HG03575 (cell line): Measurements from ENCODE around the gene NDUFA3.

Experiments
- ATAC-seq: cut with Tn5 transposase; IDR thresholded peaks from one replicate; pipeline ENCODE4 v1.9.1; 2021; ENCODE audit not compliant: unreplicated experiment, insufficient number of reproducible peaks, low FRiP score; ENCODE audit errors: extremely low read depth

NDUFA3 gene

DNA sequence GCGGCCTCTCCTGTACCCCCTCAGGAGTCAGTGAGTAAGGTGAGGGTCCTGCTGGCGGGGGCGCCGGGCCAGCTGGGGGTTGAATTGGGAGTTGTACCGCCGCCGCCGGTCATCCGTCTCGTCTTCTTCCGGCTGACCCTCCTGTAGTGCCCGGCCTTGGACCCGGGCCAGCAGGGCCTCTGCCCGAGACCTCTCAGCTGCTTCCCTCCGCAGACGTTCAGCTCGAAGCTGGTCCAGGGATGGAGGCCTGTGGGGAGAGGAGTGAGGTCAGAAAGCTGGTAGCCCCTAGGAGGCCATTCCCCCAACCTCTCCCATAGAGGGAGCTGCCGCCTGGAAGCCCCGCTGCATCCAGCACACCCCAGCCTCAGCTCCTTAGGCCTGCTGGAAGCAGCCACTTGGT is 53.0 kb downstream of the NDUFA3 start:
- no peak for ATAC-seq

DNA sequence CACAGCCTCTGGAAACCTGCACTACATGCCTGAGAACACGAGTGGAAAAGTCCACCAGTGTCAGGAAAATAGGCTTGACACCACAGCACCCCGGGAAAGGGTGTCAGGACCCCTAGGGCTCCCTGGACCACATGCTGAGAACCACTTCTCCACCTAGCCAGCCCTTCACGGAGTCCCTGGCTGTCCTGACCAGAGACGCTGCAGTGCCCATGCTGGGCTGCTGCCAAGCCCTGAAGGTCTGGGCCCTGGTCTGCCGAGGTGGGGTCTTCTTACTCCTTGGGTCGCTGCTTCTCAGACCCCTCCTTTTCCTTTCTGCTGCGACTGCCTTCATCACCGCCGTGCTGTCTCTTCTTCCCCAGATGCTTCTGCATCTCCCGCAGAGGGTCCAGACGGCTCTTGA is 53.8 kb downstream of the NDUFA3 start:
- ATAC-seq = no peak

DNA sequence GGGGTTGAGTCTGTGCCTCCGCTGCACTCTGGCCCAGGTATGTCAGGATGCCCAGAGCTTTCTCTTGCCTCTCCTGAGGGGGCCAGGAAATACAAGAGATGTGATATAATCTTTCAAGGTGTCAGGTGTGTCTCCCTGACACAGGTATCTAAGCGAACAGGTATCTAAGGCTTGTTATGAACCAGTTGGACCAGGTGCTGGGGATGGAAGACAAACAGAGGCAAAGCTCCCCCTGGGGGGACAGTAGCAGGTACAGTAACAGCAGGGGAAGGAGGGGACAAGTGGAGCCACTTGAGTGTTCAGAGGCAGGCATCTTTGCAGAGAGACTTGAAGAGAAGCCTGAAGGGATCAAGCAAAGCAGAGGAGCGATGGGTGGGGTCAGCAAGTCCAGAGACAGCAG is 54.3 kb downstream of the NDUFA3 start:
- ATAC-seq = no peak
